ENCODE results near the gene PLTP.
"Not testable (repeated sequence)": the region's sequence is repeated elsewhere in the genome, so short reads cannot be mapped to it uniquely, and the experiment has no call there.

PLTP gene

GRCh38 chr20:45911486-45912343, at the start of gene PLTP:
TSS of gene PLTP (minus strand) at chr20:45912155. CDS start at chr20:45911452, 703 bp downstream.
- peak within 1 kb of the TSS; percentile 33 to 53 (median 46) for H3K4me3 ChIP-seq

GRCh38 chr20:45959956-45960630, 48.1 kb upstream of the PLTP start:
- Histone ChIP-seq H3K27ac (no peak overlapping the region), H3K4me3 (no peak overlapping the region)

More at GRCh38 chr20:45911486-45912343, at the start of gene PLTP:
- peak within 1 kb of the TSS in 20 of 21 experiments; percentile 29 to 86 (median 76) for H3K27ac ChIP-seq

GRCh38 chr20:45959126-45959525, 47.2 kb upstream of the PLTP start:
- Histone ChIP-seq H3K4me3 (no peak overlapping the region), H3K27ac (no peak overlapping the region)

- Histone ChIP-seq H3K27ac (no peak overlapping the region), H3K4me3 (no peak overlapping the region)
Observed at GRCh38 chr20:45958593-45958992, 46.6 kb upstream of the PLTP start.

- no peak overlapping the region for H3K4me3 ChIP-seq
- H3K27ac ChIP-seq, result no peak overlapping the region
Observed at GRCh38 chr20:45957021-45957941, 45.3 kb upstream of the PLTP start.

- H3K27ac ChIP-seq, H3K4me3 ChIP-seq: not testable (repeated sequence)
Observed at GRCh38 chr20:45956326-45956725, 44.4 kb upstream of the PLTP start.

GRCh38 chr20:45953672-45954071, 41.7 kb upstream of the PLTP start:
- H3K4me3 ChIP-seq, result no peak overlapping the region
- H3K27ac ChIP-seq, result no peak overlapping the region

- H3K27ac ChIP-seq, result no peak overlapping the region
- H3K4me3 ChIP-seq, result no peak overlapping the region
Observed at GRCh38 chr20:45952861-45953260, 40.9 kb upstream of the PLTP start.

GRCh38 chr20:45951925-45952834, 40.2 kb upstream of the PLTP start:
- Histone ChIP-seq H3K4me3 (no peak overlapping the region), H3K27ac (no peak overlapping the region)

- H3K27ac ChIP-seq, result no peak overlapping the region
- H3K4me3 ChIP-seq, result no peak overlapping the region
Observed at GRCh38 chr20:45950330-45950646, 38.3 kb upstream of the PLTP start.

GRCh38 chr20:45949542-45950329, 37.8 kb upstream of the PLTP start:
- Histone ChIP-seq H3K4me3 (no peak overlapping the region), H3K27ac (no peak overlapping the region)

GRCh38 chr20:45948742-45949541, 37.0 kb upstream of the PLTP start:
- Histone ChIP-seq H3K27ac (peak overlapping the region in 3 of 21 experiments; percentile 24 to 64 (median 56)), H3K4me3 (no peak overlapping the region)

- peak overlapping the region in 5 of 21 experiments; percentile 6 to 64 (median 24) for H3K27ac ChIP-seq
- H3K4me3 ChIP-seq, result no peak overlapping the region
Observed at GRCh38 chr20:45948261-45948733, 36.3 kb upstream of the PLTP start.

GRCh38 chr20:45947110-45947866, 35.3 kb upstream of the PLTP start:
- Histone ChIP-seq H3K4me3 (no peak overlapping the region), H3K27ac (peak overlapping the region in 9 of 21 experiments; percentile 1 to 77 (median 51))

GRCh38 chr20:45946149-45946970, 34.4 kb upstream of the PLTP start:
- Histone ChIP-seq H3K4me3 (no peak overlapping the region), H3K27ac (peak overlapping the region in 16 of 21 experiments; percentile 6 to 77 (median 40))
